ENCODE data around the gene GNB1L.

DNA sequence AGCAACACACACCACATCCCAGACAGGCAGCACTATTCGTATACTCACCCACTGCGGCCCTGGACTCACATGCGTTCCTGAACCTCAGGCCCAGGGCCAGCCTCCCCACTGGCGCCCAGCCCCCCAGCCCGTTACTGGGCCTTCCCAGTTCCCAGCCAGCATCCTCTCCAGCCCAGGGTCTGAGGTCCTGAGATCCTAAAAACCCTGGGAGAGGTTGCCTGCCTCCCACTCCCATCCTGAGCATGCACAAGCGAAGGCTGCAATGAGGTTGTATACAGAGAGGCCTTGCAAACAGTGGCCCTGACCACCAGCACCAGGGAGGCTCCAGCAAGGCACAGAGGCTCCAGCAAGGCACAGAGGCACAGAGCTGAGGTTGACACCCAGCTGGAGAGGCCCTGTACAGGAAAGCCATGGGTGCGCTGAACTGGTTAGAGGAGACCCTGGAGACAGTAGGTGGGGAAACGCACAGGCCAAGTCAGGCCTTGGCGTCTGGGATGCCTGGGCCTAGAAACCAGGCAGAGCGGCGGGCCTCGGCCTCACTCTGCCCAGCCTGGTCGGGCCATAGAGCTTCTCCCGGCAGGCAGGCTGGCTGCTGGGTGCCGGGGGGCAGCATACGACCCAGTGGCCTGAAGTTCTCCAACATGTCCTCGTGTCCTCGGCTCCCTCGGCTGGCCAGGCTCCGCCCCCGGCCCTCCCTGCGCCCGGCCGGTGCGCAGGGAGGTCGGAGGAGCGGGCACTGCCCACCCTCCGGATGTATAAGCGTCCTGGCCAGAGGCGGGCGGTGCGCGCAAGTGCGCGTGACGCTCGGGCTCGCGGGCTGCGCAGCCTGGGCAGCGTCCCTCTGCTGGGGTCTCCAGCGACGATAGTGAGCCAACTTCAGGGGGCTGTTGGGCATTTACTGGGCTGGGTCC, 96.4 kb downstream of the GNB1L start:
- TF ChIP-seq, protein P1, sequence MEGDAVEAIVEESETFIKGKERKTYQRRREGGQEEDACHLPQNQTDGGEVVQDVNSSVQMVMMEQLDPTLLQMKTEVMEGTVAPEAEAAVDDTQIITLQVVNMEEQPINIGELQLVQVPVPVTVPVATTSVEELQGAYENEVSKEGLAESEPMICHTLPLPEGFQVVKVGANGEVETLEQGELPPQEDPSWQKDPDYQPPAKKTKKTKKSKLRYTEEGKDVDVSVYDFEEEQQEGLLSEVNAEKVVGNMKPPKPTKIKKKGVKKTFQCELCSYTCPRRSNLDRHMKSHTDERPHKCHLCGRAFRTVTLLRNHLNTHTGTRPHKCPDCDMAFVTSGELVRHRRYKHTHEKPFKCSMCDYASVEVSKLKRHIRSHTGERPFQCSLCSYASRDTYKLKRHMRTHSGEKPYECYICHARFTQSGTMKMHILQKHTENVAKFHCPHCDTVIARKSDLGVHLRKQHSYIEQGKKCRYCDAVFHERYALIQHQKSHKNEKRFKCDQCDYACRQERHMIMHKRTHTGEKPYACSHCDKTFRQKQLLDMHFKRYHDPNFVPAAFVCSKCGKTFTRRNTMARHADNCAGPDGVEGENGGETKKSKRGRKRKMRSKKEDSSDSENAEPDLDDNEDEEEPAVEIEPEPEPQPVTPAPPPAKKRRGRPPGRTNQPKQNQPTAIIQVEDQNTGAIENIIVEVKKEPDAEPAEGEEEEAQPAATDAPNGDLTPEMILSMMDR (IDR thresholded peaks at IDR 0.05): no peak
- peak; percentile 90 for TF ChIP-seq EZH2phosphoT487 (IDR thresholded peaks at IDR 0.05)

All from neural progenitor cell (in vitro differentiated cells).